ENCODE measurements around the gene DNAJB11. TPM values are rescaled to one million over a fixed set of nuclear protein-coding genes. Genes with fewer than 3 reads are reported as not detected.
"Not testable (repeated sequence)": the region's sequence is repeated elsewhere in the genome, so short reads cannot be mapped to it uniquely, and the experiment has no call there.

Gene DNAJB11
- total RNA-seq, 1 donor from 2014 or later, result 60.7 TPM

GRCh38 chr3:186551387-186551786 is 19.1 kb upstream of the DNAJB11 start:
- no peak for DNase-seq (ENCODE audit: low read depth in 2 of 2)

- no peak for DNase-seq (ENCODE audit: low read depth in 2 of 2)
These were observed 18.0 kb upstream of the DNAJB11 start for GRCh38 chr3:186552408-186553031.

- no peak for DNase-seq (ENCODE audit: low read depth in 2 of 2)
These were observed 5.9 kb upstream of the DNAJB11 start for GRCh38 chr3:186564586-186564985.

- no peak for DNase-seq (ENCODE audit: low read depth in 2 of 2)
These were observed 3.8 kb upstream of the DNAJB11 start for GRCh38 chr3:186566772-186567071.

- DNase-seq (ENCODE audit: low read depth in 2 of 2), result peak; percentile 92 to 94
These were observed 3.2 kb upstream of the DNAJB11 start, which contains the start of gene TBCCD1 for GRCh38 chr3:186567072-186567921. Gene TBCCD1, minus strand, starts transcription at chr3:186567339. Its CDS starts 3,010 bp downstream, at chr3:186564329.

- not testable (repeated sequence) for DNase-seq (ENCODE audit: low read depth in 2 of 2)
These were observed 1.2 kb upstream of the DNAJB11 start for GRCh38 chr3:186569361-186569760.

GRCh38 chr3:186569779-186570095 is 783 bp upstream of the DNAJB11 start:
- DNase-seq (ENCODE audit: low read depth in 2 of 2), result no peak

GRCh38 chr3:186570941-186571643 is 572 bp downstream of the DNAJB11 start:
- no peak for DNase-seq (ENCODE audit: low read depth in 2 of 2)

- DNase-seq (ENCODE audit: low read depth in 2 of 2), result no peak
These were observed 1.1 kb downstream of the DNAJB11 start for GRCh38 chr3:186571644-186572013.

GRCh38 chr3:186577521-186577920 is 7.0 kb downstream of the DNAJB11 start:
- DNase-seq (ENCODE audit: low read depth in 2 of 2), result no peak

- no peak for DNase-seq (ENCODE audit: low read depth in 2 of 2)
These were observed 10.3 kb downstream of the DNAJB11 start for GRCh38 chr3:186580785-186581184.

GRCh38 chr3:186582541-186582940 is 12.0 kb downstream of the DNAJB11 start:
- DNase-seq (ENCODE audit: low read depth in 2 of 2), result no peak

- DNase-seq (ENCODE audit: low read depth in 2 of 2), result peak in 1 of 2 donors; percentile 29
These were observed 13.3 kb downstream of the DNAJB11 start for GRCh38 chr3:186583831-186584230.

- DNase-seq (ENCODE audit: low read depth in 2 of 2), result not testable (repeated sequence)
These were observed 15.7 kb downstream of the DNAJB11 start for GRCh38 chr3:186586245-186586644.

GRCh38 chr3:186587183-186587582 is 16.7 kb downstream of the DNAJB11 start:
- no peak for DNase-seq (ENCODE audit: low read depth in 2 of 2)

- DNase-seq (ENCODE audit: low read depth in 2 of 2), result no peak
These were observed 18.1 kb downstream of the DNAJB11 start for GRCh38 chr3:186588632-186589031.

- DNase-seq (ENCODE audit: low read depth in 2 of 2), result peak; percentile 22 to 47
These were observed 18.6 kb downstream of the DNAJB11 start for GRCh38 chr3:186589121-186589520.

GRCh38 chr3:186589856-186590579 is 19.5 kb downstream of the DNAJB11 start:
- DNase-seq (ENCODE audit: low read depth in 2 of 2), result no peak

GRCh38 chr3:186590580-186591295 is 20.2 kb downstream of the DNAJB11 start:
- DNase-seq (ENCODE audit: low read depth in 2 of 2), result no peak

GRCh38 chr3:186592682-186593081 is 22.2 kb downstream of the DNAJB11 start:
- DNase-seq (ENCODE audit: low read depth in 2 of 2), result no peak

GRCh38 chr3:186593862-186594261 is 23.3 kb downstream of the DNAJB11 start:
- DNase-seq (ENCODE audit: low read depth in 2 of 2), result no peak
